LNCaP clone FGC (cell line): ENCODE data around the gene TSPAN17.

Experiments used
- DNase-seq: peaks from one replicate; pipeline ENCODE4 v3.0.0-alpha.2; 2011; ENCODE audit warnings: low read depth
- H3K4me3 ChIP-seq: 2 replicates; pipeline ENCODE4 v1.5.1; 2011; ENCODE audit warnings: mild to moderate bottlenecking, low read depth, low read length, control low read depth
- TF ChIP-seq, protein P1 (sequence below): IDR thresholded peaks from 2 replicates; pipeline ENCODE4 v1.5.1; 2012; ENCODE audit warnings: mild to moderate bottlenecking; ENCODE audit not compliant: control insufficient read depth, insufficient read depth; ENCODE audit errors: extremely low read depth

TSPAN17 gene

DNA sequence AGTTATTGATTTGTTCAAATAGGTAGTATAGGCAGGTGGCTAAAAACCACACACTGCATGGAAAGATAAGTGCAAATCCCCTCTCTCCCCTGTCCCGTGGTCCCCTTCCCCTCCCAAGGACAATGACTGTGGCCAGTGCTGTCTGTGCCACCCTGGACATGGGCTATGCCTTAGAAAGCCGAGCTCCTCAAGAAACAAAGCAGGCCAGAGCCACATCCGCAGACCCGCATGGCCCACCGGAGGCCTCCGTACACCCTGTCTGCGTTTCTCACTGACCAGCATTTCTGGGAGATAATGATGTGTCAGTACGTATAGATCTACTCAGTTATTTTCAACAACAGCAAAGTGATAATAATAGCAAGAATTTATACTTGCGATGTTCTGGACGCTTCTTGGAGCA is 16.3 kb downstream of the TSPAN17 start:
- TF ChIP-seq, protein P1, sequence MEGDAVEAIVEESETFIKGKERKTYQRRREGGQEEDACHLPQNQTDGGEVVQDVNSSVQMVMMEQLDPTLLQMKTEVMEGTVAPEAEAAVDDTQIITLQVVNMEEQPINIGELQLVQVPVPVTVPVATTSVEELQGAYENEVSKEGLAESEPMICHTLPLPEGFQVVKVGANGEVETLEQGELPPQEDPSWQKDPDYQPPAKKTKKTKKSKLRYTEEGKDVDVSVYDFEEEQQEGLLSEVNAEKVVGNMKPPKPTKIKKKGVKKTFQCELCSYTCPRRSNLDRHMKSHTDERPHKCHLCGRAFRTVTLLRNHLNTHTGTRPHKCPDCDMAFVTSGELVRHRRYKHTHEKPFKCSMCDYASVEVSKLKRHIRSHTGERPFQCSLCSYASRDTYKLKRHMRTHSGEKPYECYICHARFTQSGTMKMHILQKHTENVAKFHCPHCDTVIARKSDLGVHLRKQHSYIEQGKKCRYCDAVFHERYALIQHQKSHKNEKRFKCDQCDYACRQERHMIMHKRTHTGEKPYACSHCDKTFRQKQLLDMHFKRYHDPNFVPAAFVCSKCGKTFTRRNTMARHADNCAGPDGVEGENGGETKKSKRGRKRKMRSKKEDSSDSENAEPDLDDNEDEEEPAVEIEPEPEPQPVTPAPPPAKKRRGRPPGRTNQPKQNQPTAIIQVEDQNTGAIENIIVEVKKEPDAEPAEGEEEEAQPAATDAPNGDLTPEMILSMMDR: no peak
- no peak overlapping the region for H3K4me3 ChIP-seq
- no peak for DNase-seq

DNA sequence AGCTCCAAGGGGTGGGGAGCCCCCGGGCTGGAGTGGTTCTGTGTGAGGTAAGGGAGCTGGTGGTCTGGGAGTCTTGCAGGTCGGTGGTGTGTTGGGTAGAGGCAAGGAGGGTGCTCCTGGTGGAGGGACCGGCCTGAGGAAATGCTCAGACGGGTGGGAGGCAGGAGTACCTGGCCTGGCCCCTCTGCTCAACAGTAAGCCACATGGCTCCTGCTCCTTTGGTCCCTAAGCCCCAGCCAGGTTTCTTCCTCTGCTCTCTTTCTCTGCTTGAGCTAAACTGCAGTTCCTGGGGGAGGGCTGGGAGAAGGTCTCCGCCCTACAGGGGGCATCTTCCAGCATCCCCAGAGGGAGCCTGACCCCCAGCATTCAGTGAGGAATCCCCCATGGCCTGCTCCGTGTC is 17.2 kb downstream of the TSPAN17 start:
- no peak overlapping the region for H3K4me3 ChIP-seq
- TF ChIP-seq, protein P1: no peak
- DNase-seq: no peak

DNA sequence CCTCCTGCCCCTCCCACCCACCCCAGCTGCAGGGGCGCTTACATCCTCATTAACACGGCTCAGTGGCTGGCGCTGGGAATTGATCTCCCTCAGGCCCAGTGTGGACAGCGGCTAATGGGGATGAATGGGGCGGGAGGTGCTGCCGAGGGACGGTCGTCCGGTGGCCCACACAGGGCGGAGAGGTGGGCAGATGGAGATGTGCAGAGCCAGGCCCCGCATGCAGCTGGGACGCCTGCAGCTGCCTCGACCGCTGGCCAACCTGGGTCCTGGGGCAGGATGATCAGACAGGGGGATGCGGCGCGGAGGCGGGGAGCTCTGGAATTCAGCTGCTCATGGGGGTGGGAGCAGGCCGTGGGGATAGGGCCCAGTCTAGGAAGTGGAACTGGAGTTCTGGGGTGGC is 17.6 kb downstream of the TSPAN17 start:
- no peak for DNase-seq
- no peak overlapping the region for H3K4me3 ChIP-seq
- TF ChIP-seq, protein P1: no peak

DNA sequence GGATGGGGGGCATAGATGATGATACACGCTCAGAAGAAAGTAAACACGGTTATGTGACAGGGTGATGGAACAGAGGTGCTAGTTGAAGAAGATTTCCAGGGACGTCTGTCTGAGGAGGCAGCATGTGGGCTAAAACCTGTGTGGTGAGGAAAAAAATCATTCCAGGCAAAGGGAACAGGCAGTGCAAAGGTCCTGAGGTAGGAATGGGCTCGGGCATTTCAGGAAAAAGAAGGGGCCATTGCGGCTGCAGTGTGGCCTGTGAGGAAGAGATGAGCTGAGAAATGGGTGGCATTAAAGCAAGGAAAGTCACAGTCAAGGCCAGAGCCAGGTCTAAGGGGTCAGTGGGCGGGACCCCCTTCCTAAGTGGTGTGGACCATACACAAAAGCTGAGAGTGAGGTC is 18.2 kb downstream of the TSPAN17 start:
- TF ChIP-seq, protein P1: no peak
- H3K4me3 ChIP-seq: no peak overlapping the region
- DNase-seq: no peak

DNA sequence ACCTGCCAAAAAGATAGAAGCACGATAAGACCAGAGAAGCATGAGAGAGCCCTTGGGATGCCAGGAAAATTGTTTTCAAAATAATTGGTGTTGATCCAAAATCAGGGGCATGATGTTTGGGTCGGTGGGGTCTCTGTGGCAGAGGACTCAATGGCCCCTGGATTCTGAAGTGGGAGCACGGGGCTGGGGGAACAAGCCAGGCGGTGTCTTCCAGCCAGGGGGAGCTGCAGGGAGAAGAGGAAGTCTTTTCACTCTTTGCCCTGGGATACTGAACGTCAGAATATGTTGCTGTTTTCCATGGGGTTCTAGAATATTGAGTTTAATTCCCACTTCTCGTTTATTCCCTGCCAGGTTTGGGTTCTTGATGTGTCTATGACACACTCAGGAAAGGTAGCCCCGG is 20.4 kb downstream of the TSPAN17 start:
- TF ChIP-seq, protein P1: no peak
- no peak overlapping the region for H3K4me3 ChIP-seq
- no peak for DNase-seq

DNA sequence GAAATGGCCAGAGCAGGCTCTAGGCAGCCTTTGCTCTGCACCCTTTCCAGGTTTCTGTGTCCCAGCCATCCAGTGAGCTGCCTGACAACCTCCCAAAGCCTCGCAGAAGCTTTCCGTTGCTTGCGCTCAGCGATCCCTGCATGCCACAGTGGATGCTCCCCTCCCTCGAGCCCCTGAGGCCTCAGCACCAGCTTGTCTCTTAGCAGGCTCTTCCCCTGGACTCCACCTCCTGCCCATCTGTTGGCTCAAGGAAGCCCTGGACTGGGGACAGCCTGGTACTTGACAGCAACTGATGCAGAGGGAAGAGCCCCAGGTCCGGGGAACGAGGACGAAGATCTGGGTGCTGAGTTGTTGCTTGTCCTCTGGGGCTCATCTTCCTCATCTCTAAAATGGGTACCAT is 23.2 kb downstream of the TSPAN17 start:
- no peak overlapping the region for H3K4me3 ChIP-seq
- TF ChIP-seq, protein P1: no peak
- no peak for DNase-seq

DNA sequence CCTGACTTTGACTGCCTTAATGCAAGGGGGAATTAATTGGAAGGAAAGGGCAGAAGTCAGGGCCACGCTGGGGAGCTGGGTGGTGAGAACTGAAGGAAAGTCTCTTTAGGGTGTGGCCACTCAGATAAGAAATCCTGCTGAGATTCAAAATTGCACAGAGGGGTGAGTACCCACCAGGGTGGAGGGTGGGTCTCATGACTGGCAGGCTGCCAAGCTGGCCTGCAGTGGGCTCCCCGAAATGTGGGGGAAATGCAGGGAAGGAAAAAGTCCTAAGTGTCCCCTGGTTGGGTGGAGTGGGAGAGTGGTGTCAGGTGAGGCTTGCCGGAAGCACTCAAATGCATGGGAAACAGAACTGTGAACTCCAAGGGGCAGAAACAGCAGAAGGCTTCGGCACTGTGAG is 24.1 kb downstream of the TSPAN17 start:
- DNase-seq: no peak
- no peak overlapping the region for H3K4me3 ChIP-seq
- TF ChIP-seq, protein P1: no peak
